Head of caudate nucleus (tissue), 42 donors: Measurements from ENCODE around the gene KNDC1.

Experiments used
- DNase-seq, 42 donors: peaks; one replicate each; pipeline versions ENCODE4 v3.0.0 to v3.0.0-alpha.2; 2020 to 2021; ENCODE audit warnings: mixed read lengths in 7 of 42
- intact Hi-C: fragments of 100-400 bp; cut with DNase I; formaldehyde crosslinking; loops from one replicate; pipeline ENCODE4 v1.15.0; 2022

Gene KNDC1

DNA sequence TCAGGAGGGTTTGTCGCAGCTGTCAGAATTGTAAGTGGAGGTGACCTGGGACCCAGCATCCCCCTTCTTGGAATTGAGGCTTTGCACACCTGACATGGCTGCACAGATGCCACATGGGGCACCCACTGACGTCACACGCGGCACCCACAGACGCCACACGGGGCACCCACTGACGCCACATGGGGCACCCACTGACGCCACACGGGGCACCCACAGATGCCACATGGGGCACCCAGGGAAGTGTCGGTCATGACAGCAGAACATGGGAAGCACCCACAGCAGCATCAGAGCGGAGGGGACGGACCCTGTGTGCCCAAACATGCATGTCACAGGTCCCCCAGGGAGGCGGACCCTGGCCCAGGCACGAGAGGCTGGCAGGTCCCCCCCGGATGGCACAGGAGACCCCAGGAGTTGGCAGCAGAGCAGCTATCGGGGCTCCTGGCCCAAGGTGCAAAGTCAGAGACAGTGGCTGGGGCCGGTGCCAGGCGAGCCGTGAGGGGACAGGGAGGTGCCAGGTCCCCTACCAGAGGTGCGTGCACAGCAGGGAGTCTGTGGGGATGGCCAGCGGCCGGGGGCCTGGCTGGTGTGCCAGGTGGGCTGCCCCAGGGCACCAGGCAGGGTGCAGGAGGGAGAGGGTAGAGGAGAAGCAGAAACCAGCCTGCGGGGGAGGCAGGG lies 21.1 kb downstream of the KNDC1 start:
- intact Hi-C loops = no loop called here
- no peak for DNase-seq

DNA sequence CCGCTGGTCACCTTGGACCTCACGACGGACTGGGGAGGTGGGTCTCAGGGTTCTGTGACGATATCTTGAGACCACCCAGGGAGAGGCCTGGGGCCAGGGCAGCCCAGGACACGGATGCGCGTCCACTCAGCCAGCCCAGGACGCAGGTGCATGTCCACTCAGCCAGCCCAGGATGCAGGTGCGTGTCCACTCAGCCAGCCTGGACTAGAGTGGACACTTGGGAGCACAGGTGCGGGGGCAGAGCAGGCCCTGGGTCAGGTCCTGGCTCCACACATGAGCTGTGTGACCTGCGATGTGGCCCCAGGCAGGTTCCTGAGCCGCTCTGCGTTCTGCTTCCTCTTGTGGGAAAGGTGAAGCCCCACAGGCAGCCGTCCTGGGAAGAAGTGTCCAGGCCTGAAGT lies 22.2 kb downstream of the KNDC1 start:
- no peak for DNase-seq
- intact Hi-C loops = no loop called here

- DNase-seq = no peak
- intact Hi-C loops = no loop called here
These were observed 23.0 kb downstream of the KNDC1 start for GRCh38 chr10:133182791-133183645.

- intact Hi-C loops = no loop called here
- DNase-seq = no peak
These were observed 23.8 kb downstream of the KNDC1 start for GRCh38 chr10:133183646-133184378.

- intact Hi-C loops = no loop called here
- peak in 3 of 42 donors; percentile 30 to 41 (median 41) for DNase-seq
These were observed 24.7 kb downstream of the KNDC1 start for GRCh38 chr10:133184591-133185244.

- intact Hi-C loops = no loop called here
- no peak for DNase-seq
These were observed 25.4 kb downstream of the KNDC1 start for GRCh38 chr10:133185421-133185820.

DNA sequence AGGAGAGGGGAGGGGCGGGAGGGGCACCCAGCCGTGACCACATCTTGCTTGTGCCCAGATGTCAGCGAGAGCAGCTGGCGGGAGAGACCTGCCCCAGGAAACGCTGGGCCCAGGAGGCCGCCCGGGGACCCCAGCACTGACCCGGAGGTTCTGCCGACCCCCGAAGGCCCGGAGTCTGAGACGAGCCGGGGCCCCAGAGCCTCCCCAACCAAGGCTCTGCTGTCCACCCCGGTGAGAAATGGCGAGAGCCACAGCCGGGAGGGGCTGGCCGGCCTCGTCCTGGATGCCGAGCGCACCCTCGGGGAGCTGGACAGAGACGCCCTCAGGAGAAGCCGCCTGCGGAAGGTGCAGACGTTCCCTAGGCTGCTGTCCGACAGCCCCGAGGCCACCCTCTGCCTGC lies 25.9 kb downstream of the KNDC1 start:
- DNase-seq = no peak
- intact Hi-C loops = no loop called here

DNA sequence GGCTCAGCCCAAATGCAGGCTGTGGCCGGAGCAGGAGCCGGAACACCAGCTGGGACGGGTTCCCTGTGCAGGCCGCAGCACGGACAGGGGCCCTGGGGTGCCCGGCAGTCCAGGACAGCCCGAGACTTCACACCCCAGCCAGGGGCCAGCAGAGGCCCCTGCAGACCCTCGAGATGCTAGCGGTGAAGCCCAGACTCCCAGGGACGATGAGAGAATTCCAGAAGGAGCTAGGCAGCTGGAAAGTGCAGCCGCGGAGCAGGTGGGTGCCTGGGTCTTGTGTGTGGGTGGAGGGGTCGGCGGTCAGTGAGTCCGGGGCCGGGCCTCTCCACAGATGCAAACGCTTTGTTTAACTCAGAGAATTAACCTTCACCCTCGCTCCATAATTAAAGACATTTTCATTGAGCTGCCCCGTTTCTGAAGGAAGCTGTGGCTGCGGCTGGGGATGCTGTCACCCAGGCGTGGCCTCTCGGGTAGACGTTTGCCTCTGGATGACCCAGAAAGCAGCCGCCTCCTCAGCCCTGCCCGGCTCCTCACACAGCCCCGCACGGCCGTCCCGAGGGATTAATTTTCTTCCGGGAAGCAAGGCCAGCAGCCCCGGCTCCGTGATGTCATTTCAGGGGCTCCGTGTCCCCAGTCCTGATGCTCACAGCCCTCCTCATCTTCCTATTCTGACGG lies 26.5 kb downstream of the KNDC1 start:
- no peak for DNase-seq

GRCh38 chr10:133187091-133187905 lies 27.3 kb downstream of the KNDC1 start:
- intact Hi-C loops = no loop called here
- no peak for DNase-seq

More for the DNA sequence above, 26.5 kb downstream of the KNDC1 start:
- intact Hi-C loops = no loop called here

- intact Hi-C loops = no loop called here
- no peak for DNase-seq
These were observed 28.1 kb downstream of the KNDC1 start for GRCh38 chr10:133187906-133188681.

DNA sequence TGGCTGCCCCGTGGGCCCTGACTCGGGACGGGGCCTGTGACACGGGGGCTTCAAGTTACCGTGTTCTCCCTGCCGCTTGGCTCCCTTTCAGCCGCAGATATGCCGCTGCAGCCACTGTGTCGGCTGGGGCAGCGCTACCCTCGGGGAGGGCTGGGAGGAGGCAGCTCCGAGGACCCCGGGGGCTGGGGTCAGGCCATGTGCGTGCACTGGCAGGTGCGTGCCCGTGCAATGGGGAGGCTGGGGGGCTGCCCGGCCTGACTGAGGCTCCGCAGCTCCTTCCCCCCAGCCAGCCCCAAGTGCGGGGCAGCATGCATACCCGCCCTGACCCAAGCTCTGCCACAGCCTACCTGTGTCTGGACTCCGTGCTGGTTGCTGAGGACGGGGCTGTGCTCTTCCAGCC lies 29.2 kb downstream of the KNDC1 start:
- intact Hi-C loops = no loop called here
- DNase-seq = no peak

GRCh38 chr10:133189726-133190125 lies 29.7 kb downstream of the KNDC1 start:
- intact Hi-C loops = no loop called here
- no peak for DNase-seq

- intact Hi-C loops = no loop called here
- DNase-seq = no peak
These were observed 30.2 kb downstream of the KNDC1 start for GRCh38 chr10:133190225-133190624.

DNA sequence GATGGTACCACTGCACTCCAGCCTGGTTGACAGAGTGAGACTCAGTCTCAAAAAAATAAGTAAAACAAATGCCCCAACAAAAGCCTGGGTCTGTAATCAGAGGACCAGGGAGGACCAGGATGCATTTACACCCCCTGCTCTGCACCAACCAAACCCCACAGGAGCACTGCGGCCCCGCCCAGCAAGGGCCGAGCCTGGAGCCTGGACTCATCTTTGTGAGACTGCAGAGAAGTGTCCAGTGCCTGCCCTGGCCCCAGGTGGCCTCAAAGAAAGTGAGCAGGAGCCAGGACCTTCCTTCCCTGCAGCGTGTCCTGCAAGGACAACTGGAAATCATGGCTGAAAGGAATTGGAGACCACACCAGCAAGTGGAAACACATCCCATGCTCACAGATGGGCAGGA lies 31.6 kb downstream of the KNDC1 start:
- intact Hi-C loops = no loop called here
- DNase-seq = no peak

DNA sequence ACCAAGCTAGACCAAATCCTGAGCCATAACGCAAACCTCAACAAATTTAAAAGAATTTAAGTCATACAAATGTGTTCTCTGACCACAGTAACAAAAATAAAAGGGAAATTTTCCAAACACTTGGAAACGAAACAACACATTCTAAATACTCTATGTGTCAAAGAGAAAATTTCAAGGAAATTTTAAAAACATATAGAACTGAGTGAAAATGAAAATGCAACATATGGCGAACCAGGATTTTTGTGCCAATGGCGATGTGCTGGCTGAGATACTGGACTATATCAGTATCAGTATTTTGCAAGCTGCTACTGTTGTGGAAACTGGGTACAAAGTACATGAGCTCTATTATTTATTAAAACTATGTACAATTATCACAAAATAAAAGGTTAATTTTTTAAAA lies 34.1 kb downstream of the KNDC1 start:
- intact Hi-C loops = no loop called here
- DNase-seq = no peak

- no peak for DNase-seq
- intact Hi-C loops = no loop called here
These were observed 35.1 kb downstream of the KNDC1 start for GRCh38 chr10:133195096-133195495.

GRCh38 chr10:133195611-133196010 lies 35.6 kb downstream of the KNDC1 start:
- intact Hi-C loops = no loop called here
- DNase-seq = no peak
